GM18526 (cell line): Measurements from ENCODE around the gene CCDC201.

Experiments used
- POLR2A ChIP-seq: IDR thresholded peaks from 3 replicates; pipeline ENCODE4 v1.6.1; 2011; ENCODE audit not compliant: insufficient read length; ENCODE audit errors: extremely low read depth

CCDC201 gene

DNA sequence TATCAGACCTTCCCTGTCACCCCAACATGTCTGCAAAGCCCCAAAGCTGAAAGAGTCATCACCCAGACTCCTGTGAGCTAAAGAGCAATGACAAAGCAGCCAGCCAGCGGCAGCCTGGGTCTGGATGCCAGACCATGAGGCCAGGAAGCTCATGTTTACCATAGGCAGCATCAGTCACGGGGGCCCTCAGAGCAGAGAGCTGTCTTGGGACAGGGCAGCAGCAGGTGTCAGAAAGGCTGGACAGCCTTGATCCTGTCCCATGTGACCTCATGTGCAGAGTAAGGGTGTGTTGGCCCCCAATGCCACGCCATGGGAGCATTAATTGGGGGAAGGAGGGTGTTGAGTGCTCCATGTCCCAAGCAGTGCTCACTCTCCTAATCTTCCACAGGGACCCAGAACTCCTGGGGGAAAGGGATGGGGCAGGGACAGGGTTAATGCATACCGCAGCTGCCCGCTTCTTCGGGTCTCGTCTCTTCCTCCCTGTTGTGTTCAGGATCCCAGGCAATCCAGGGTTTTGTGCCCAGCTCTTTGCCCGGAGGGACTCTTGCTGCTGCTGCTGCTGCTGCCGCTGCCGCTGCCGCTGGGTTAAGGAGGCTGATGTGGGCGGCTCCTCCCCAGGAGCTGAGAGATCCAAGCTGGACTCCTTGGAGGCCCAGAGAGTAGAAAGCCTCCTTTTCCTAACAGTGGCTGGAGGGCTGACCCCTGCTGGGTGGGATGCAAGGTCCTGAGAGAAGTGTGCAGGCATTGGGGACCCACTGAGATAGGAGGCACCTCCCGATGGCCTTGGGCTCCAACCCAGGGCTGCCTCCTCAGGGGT lies 7.1 kb downstream of the CCDC201 start:
- TF ChIP-seq POLR2A, result no peak

DNA sequence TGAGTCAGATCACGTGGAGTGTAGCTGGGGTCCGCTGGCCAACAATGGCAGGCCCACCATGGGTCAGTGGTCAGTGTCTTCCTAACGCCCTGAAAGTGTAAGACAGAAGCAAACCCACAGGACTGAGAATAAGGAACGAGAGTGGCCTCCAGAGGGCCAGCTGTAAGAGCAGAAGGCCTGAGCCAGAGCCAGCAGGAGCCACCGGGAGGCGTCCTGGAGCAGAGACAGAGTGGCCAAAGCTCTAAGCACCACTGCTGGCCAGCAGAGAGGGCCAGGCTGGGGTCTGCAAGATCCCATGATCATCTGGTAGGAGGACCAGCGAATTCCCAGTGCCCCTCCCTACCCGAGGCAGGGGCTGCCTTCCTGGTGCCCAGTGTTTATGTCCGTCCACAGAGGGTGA lies 9.2 kb downstream of the CCDC201 start:
- no peak for TF ChIP-seq POLR2A

GRCh38 chr7:45812946-45813345 lies 59.9 kb downstream of the CCDC201 start:
- no peak for TF ChIP-seq POLR2A
